ENCODE results near the gene MAPK8IP2. TPM values are rescaled to one million over a fixed set of nuclear protein-coding genes. Genes with fewer than 3 reads are reported as not detected.

The MAPK8IP2 gene
- total and polyA plus RNA-seq, 10 of the 15 experiments (the other 5 are each of a cell fraction or from before 2014, with no cell fraction given): 0.01 to 0.13 (median 0.06) TPM; not detected in 4

DNA sequence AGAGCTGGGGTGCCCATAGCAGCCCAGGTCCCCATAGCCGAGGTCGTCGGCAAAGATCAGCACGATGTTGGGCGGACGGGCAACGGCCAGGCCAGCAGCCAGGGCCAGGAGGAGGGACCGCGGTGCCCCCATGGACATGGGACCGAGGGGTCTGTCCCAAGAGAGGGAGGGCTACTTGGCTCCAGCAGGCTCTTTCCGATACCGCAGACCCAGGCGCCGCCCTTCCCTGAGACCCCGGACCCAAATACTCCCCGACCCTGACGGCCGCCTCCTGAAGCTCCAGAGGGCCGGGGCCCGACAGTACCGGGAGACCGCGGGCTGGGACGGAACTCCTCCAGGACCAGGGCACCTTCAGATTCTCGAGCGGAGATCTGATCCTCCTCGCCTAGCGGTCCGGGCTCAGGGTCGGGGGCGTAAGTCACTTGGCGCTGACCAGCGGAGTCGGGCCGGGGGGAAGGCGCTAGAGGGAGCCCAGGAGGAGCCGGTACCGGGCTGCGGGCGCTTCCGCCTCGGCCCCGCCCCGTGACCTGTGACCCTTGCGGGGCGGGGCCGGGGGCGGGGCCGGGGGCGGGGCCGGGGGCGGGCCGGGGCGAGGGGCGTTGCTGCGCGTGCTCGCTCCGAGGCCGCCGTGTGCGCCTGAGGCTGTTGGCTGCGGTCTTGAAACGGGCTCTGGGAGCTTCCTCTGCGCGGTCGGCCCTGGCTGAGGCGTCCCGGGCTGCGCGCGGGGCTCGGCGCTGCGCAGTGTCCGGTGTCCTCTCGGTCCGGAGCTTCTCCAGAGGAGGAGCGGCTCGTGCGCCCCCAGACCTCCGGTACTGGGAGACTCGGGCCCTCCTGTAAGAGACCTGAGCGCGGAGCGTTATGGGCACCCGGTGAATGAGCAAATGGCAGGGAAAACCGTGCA is 27.3 kb downstream of the MAPK8IP2 start, which contains the start of gene ARSA (continued):
- TF ChIP-seq EED (IDR thresholded peaks at IDR 0.05; ENCODE audit: low read depth): 0 out of 2 replicates have a peak, but pooled peaks have one; percentile 16
- TF ChIP-seq RELB (IDR thresholded peaks at IDR 0.05; ENCODE audit: low read depth): no peak
- TF ChIP-seq, protein P1, sequence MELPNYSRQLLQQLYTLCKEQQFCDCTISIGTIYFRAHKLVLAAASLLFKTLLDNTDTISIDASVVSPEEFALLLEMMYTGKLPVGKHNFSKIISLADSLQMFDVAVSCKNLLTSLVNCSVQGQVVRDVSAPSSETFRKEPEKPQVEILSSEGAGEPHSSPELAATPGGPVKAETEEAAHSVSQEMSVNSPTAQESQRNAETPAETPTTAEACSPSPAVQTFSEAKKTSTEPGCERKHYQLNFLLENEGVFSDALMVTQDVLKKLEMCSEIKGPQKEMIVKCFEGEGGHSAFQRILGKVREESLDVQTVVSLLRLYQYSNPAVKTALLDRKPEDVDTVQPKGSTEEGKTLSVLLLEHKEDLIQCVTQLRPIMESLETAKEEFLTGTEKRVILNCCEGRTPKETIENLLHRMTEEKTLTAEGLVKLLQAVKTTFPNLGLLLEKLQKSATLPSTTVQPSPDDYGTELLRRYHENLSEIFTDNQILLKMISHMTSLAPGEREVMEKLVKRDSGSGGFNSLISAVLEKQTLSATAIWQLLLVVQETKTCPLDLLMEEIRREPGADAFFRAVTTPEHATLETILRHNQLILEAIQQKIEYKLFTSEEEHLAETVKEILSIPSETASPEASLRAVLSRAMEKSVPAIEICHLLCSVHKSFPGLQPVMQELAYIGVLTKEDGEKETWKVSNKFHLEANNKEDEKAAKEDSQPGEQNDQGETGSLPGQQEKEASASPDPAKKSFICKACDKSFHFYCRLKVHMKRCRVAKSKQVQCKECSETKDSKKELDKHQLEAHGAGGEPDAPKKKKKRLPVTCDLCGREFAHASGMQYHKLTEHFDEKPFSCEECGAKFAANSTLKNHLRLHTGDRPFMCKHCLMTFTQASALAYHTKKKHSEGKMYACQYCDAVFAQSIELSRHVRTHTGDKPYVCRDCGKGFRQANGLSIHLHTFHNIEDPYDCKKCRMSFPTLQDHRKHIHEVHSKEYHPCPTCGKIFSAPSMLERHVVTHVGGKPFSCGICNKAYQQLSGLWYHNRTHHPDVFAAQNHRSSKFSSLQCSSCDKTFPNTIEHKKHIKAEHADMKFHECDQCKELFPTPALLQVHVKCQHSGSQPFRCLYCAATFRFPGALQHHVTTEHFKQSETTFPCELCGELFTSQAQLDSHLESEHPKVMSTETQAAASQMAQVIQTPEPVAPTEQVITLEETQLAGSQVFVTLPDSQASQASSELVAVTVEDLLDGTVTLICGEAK (IDR thresholded peaks at IDR 0.05; ENCODE audit: borderline replicate concordance): peak; percentile 29; the same call in 1 of the 2 replicates
- no peak for TF ChIP-seq CREB1 (IDR thresholded peaks at IDR 0.05; ENCODE audit: low read depth)
- no peak for TF ChIP-seq NBN (IDR thresholded peaks at IDR 0.05)
- TF ChIP-seq SRF (IDR thresholded peaks at IDR 0.05; ENCODE audit: low read depth in 2 of 2, low read length in 2 of 2): no peak
- TF ChIP-seq SMARCA5 (IDR thresholded peaks at IDR 0.05): no peak
- TF ChIP-seq, protein P2, sequence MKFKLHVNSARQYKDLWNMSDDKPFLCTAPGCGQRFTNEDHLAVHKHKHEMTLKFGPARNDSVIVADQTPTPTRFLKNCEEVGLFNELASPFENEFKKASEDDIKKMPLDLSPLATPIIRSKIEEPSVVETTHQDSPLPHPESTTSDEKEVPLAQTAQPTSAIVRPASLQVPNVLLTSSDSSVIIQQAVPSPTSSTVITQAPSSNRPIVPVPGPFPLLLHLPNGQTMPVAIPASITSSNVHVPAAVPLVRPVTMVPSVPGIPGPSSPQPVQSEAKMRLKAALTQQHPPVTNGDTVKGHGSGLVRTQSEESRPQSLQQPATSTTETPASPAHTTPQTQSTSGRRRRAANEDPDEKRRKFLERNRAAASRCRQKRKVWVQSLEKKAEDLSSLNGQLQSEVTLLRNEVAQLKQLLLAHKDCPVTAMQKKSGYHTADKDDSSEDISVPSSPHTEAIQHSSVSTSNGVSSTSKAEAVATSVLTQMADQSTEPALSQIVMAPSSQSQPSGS (IDR thresholded peaks at IDR 0.05; ENCODE audit: low read length): no peak
- TF ChIP-seq ZNF687 (IDR thresholded peaks at IDR 0.05): no peak
- TF ChIP-seq ZBTB11 (CRISPR knock-in tag; IDR thresholded peaks at IDR 0.05): no peak
- no peak for TF ChIP-seq SPI1 (IDR thresholded peaks at IDR 0.05; ENCODE audit: borderline replicate concordance, insufficient read depth, low read depth, low read length)
- TF ChIP-seq YBX1 (IDR thresholded peaks at IDR 0.05): no peak
- TF ChIP-seq POLR2AphosphoS2 (IDR thresholded peaks at IDR 0.05; ENCODE audit: low read depth, low read length): no peak
